Measurements from ENCODE around the gene SLC5A1. TPM values are rescaled to one million over a fixed set of nuclear protein-coding genes. Genes with fewer than 3 reads are reported as not detected.
"Not testable (repeated sequence)": the region's sequence is repeated elsewhere in the genome, so short reads cannot be mapped to it uniquely, and the experiment has no call there.

SLC5A1 gene
- total RNA-seq, 4 donors from 2014 or later: 19.2 to 33.4 (median 23.3) TPM

GRCh38 chr22:32132783-32133182 is 89.7 kb downstream of the SLC5A1 start:
- WGBS, 2 donors: 71 to 85% methylated on average over 1 of the region's 1 CpG
- DNase-seq (ENCODE audit: low spot score in 2 of 2): no peak
- H3K4me3 ChIP-seq (ENCODE audit: low read depth, poor library complexity, severe bottlenecking): no peak overlapping the region
- intact Hi-C loops (cut with DNase I; ENCODE audit: low total_unique reads): no loop called here
- TF ChIP-seq POLR2A (IDR thresholded peaks at IDR 0.05): no peak
- TF ChIP-seq, protein P1, sequence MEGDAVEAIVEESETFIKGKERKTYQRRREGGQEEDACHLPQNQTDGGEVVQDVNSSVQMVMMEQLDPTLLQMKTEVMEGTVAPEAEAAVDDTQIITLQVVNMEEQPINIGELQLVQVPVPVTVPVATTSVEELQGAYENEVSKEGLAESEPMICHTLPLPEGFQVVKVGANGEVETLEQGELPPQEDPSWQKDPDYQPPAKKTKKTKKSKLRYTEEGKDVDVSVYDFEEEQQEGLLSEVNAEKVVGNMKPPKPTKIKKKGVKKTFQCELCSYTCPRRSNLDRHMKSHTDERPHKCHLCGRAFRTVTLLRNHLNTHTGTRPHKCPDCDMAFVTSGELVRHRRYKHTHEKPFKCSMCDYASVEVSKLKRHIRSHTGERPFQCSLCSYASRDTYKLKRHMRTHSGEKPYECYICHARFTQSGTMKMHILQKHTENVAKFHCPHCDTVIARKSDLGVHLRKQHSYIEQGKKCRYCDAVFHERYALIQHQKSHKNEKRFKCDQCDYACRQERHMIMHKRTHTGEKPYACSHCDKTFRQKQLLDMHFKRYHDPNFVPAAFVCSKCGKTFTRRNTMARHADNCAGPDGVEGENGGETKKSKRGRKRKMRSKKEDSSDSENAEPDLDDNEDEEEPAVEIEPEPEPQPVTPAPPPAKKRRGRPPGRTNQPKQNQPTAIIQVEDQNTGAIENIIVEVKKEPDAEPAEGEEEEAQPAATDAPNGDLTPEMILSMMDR (IDR thresholded peaks at IDR 0.05): no peak

- H3K4me3 ChIP-seq (ENCODE audit: low read depth, poor library complexity, severe bottlenecking); intact Hi-C loops (cut with DNase I; ENCODE audit: low total_unique reads); DNase-seq (ENCODE audit: low spot score in 2 of 2): not testable (repeated sequence)
- WGBS, 2 donors: 89 to 90% methylated on average over 14 of the region's 14 CpGs
These were observed 91.7 kb downstream of the SLC5A1 start for GRCh38 chr22:32134796-32135195.

DNA sequence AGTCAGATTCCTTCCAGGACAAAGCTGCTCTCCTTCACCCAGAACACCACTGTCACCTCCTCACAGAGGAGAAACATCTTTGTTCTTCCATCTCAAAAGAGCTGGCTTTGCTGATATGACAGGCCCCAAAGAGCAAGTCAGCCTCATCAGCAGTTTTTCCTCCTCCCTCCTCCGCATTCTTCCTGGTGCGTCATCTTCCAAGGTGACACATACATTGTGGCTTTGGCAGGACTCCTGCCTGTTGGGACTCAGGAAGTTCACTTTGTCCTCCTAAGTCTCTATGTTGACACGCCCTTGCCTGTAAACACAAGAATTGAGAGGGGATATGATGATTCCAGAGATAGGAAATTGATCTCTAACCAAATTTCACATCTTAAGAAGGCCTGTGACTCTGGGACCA is 92.9 kb downstream of the SLC5A1 start:
- intact Hi-C loops (cut with DNase I; ENCODE audit: low total_unique reads); DNase-seq (ENCODE audit: low spot score in 2 of 2); H3K4me3 ChIP-seq (ENCODE audit: low read depth, poor library complexity, severe bottlenecking): not testable (repeated sequence)
- 58 to 72% methylated on average over 3 of the region's 3 CpGs for WGBS, 2 donors

GRCh38 chr22:32136881-32137280 is 93.8 kb downstream of the SLC5A1 start:
- intact Hi-C loops (cut with DNase I; ENCODE audit: low total_unique reads); DNase-seq (ENCODE audit: low spot score in 2 of 2); H3K4me3 ChIP-seq (ENCODE audit: low read depth, poor library complexity, severe bottlenecking): not testable (repeated sequence)
- 78 to 81% methylated on average over 4 of the region's 4 CpGs for WGBS, 2 donors

DNA sequence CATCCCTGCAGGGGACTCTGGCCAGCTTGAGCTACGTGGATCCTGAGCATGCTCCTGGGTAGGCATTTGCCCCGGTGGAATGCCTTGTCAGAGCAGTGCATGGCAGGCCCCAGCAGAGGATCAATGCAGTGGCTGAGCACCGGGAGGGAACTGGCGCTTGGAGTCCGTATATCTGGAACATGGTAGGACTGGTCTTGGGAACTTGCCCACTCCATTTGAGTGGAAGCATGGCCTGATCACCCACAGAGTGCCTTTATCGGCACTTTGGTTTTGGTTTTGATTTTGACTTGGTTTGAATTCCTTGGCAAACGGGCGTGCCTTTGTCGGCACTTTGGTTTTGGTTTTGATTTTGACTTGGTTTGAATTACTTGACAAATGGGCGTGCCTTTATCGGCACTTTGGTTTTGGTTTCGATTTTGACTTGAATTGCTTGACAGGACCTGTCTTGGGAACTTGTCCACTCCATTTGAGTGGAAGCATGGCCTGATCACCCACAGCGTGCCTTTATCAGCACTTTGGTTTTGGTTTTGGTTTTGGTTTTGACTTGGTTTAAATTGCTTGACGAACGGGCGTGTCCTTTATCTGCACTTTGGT is 94.8 kb downstream of the SLC5A1 start:
- 53 to 66% methylated on average over 16 of the region's 16 CpGs for WGBS, 2 donors
- DNase-seq (ENCODE audit: low spot score in 2 of 2); H3K4me3 ChIP-seq (ENCODE audit: low read depth, poor library complexity, severe bottlenecking); intact Hi-C loops (cut with DNase I; ENCODE audit: low total_unique reads): not testable (repeated sequence)

DNA sequence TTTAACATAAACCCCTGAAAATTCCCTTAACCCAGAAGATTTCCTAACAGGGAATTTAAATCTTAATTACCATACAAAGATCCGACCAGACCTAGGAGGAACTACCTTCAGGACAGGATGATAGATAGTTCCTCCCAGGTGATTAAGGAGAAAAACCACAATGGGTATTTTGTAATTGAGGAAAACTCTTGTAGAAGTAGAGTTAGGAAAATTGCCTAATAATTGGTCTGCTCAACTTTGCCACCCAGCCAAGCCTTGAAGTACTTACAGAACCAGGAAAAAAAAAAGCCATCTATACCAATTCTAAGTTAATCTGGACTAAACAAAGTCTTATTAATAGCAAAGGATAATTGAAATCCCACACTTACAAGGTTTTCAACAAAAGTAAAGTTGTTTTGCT is 95.5 kb downstream of the SLC5A1 start:
- intact Hi-C loops (cut with DNase I; ENCODE audit: low total_unique reads); H3K4me3 ChIP-seq (ENCODE audit: low read depth, poor library complexity, severe bottlenecking); DNase-seq (ENCODE audit: low spot score in 2 of 2): not testable (repeated sequence)
- WGBS, 2 donors: 39 to 55% methylated on average over 1 of the region's 1 CpG

GRCh38 chr22:32140688-32141087 is 97.6 kb downstream of the SLC5A1 start:
- H3K4me3 ChIP-seq (ENCODE audit: low read depth, poor library complexity, severe bottlenecking); intact Hi-C loops (cut with DNase I; ENCODE audit: low total_unique reads); DNase-seq (ENCODE audit: low spot score in 2 of 2): not testable (repeated sequence)
- 39 to 47% methylated on average over 2 to 6 of the region's 6 CpGs for WGBS, 2 donors

DNA sequence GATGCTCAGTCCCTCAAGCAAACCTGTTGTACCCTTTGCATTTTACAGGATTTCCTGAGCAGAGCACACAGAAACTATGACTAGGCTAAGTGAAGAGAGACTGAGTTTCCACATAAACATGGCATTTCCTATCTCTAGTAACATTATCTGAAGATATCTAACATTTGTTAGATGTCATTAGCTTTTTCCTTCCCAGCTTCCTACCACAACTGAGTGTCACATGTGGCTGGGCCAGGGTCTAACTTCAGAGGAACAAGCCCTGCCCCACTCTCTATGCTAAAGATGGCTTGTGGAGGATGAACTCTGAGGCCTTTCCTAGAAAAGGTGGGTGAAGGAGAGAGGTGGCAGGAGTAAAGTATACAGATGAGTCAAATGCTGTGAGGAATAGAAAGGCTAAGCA is 99.5 kb downstream of the SLC5A1 start:
- intact Hi-C loops (cut with DNase I; ENCODE audit: low total_unique reads): no loop called here
- no peak for DNase-seq (ENCODE audit: low spot score in 2 of 2)
- TF ChIP-seq, protein P1 (IDR thresholded peaks at IDR 0.05): no peak
- TF ChIP-seq POLR2A (IDR thresholded peaks at IDR 0.05): no peak
- no peak overlapping the region for H3K4me3 ChIP-seq (ENCODE audit: low read depth, poor library complexity, severe bottlenecking)

DNA sequence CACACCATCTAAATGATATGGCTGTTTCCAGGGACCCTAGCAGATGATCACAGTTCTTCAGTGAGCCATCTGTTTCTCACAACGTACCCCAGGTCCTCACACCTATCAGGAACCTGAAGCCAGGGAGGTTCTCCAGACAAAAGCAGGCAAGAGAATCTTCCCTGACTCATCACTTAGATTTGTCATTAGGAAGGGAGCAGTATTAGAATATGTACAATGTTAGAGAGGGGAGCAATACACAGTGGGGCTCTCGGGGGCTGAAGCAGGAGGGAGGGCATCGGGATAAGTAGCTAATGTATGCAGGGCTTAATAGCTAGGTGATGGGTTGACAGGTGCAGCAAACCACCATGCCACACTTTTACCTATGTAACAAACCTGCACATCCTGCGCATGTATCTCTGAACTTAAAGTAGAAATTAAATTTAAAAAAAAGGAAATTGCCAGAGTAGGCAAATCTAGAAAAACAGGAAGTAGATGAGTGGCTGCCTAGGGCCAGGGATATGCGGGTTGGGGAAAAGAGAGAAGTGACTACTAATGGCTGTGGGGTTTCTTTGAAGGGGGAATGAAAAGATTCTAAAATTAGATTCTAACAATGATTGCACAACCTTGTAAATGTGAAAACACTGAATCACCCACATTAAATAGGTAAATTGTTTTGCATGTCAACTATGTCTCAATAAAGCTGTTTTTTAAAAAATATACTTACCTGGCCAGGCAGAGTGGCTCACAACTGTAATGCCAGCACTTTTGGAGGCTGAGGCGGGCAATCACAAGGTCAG is 101.6 kb downstream of the SLC5A1 start:
- WGBS, 2 donors: 66 to 67% methylated on average over 6 of the region's 6 CpGs
- H3K4me3 ChIP-seq (ENCODE audit: low read depth, poor library complexity, severe bottlenecking): no peak overlapping the region
- DNase-seq (ENCODE audit: low spot score in 2 of 2): no peak
- intact Hi-C loops (cut with DNase I; ENCODE audit: low total_unique reads): no loop called here
- no peak for TF ChIP-seq POLR2A (IDR thresholded peaks at IDR 0.05)
- TF ChIP-seq, protein P1 (IDR thresholded peaks at IDR 0.05): no peak

DNA sequence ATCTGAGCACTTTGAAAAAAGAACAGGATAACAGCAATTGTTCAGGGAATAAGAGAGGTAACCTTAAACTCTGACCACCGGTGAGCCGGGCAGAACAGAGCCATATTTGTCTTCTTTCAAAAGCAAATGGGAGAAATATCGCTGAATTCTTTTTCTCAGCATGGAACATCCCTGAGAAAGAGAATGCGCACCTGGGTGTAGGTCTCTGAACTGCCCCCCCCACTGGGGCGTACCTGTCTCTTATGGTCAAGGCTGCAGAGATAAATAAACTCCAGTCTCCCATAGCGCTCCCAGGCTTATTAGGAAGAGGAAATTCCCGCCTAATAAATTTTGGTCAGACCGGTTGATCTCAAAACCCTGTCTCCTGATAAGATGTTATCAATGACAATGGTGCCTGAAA is 104.1 kb downstream of the SLC5A1 start:
- H3K4me3 ChIP-seq (ENCODE audit: low read depth, poor library complexity, severe bottlenecking); intact Hi-C loops (cut with DNase I; ENCODE audit: low total_unique reads); DNase-seq (ENCODE audit: low spot score in 2 of 2): not testable (repeated sequence)
- 86 to 90% methylated on average over 8 of the region's 8 CpGs for WGBS, 2 donors

DNA sequence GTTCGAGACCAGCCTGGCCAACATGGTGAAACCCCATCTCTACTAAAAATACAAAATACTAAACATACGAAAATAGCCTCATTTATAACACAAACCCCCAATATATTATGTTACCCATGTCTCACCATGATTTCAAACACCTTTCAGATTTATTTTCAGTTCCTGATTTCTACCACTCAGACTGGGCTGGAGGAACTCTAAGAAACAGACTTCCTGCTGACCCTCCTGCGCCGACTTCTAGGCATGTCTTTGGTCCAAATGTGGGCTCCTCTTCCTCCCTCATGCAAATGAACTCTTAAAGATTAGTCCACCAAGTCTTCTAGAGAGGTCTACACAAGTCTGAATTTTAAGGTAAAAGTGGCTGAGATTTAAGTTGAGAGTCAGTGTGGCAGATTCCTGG is 105.3 kb downstream of the SLC5A1 start:
- intact Hi-C loops (cut with DNase I; ENCODE audit: low total_unique reads); H3K4me3 ChIP-seq (ENCODE audit: low read depth, poor library complexity, severe bottlenecking); DNase-seq (ENCODE audit: low spot score in 2 of 2): not testable (repeated sequence)
- 90 to 93% methylated on average over 4 of the region's 4 CpGs for WGBS, 2 donors

- DNase-seq (ENCODE audit: low spot score in 2 of 2); intact Hi-C loops (cut with DNase I; ENCODE audit: low total_unique reads); H3K4me3 ChIP-seq (ENCODE audit: low read depth, poor library complexity, severe bottlenecking): not testable (repeated sequence)
- 64 to 77% methylated on average over 7 of the region's 7 CpGs for WGBS, 2 donors
These were observed 107.6 kb downstream of the SLC5A1 start for GRCh38 chr22:32150647-32151046.
